ENCODE results near the gene TARS3.

The TARS3 gene

GRCh38 chr15:101619615-101619865 lies 104.7 kb downstream of the TARS3 start:
- DNase-seq: no peak

- no peak for DNase-seq
Observed at GRCh38 chr15:101618851-101619614, 105.2 kb downstream of the TARS3 start.

- no peak for DNase-seq
Observed at GRCh38 chr15:101618076-101618475, 106.2 kb downstream of the TARS3 start.

GRCh38 chr15:101617390-101617965 lies 106.8 kb downstream of the TARS3 start:
- no peak for DNase-seq

GRCh38 chr15:101615986-101616848 lies 108.1 kb downstream of the TARS3 start:
- DNase-seq: no peak

GRCh38 chr15:101615414-101615985 lies 108.8 kb downstream of the TARS3 start:
- DNase-seq: no peak

GRCh38 chr15:101614761-101615160 lies 109.5 kb downstream of the TARS3 start:
- DNase-seq: no peak

GRCh38 chr15:101614001-101614585 lies 110.2 kb downstream of the TARS3 start:
- DNase-seq: no peak

- DNase-seq: no peak
Observed at GRCh38 chr15:101613130-101614000, 110.9 kb downstream of the TARS3 start.

GRCh38 chr15:101612676-101613075 lies 111.6 kb downstream of the TARS3 start:
- no peak for DNase-seq

- DNase-seq: no peak
Observed at GRCh38 chr15:101611580-101612299, 112.5 kb downstream of the TARS3 start.

GRCh38 chr15:101611007-101611406 lies 113.3 kb downstream of the TARS3 start:
- no peak for DNase-seq

GRCh38 chr15:101610611-101611000 lies 113.7 kb downstream of the TARS3 start:
- DNase-seq: no peak

- DNase-seq: no peak
Observed at GRCh38 chr15:101609742-101610610, 114.3 kb downstream of the TARS3 start.

- DNase-seq: no peak
Observed at GRCh38 chr15:101608201-101608600, 116.1 kb downstream of the TARS3 start.

- no peak for DNase-seq
Observed at GRCh38 chr15:101607108-101607507, 117.2 kb downstream of the TARS3 start.

GRCh38 chr15:101604124-101604874 lies 120.0 kb downstream of the TARS3 start:
- no peak for DNase-seq

Data from CD4-positive, alpha-beta T cell treated with Interleukin-1 beta for 1 hour (primary cell).